Cortex of kidney (tissue), 1 donor: ENCODE data around the gene SRPK2.
"Not testable (repeated sequence)": the region's sequence is repeated elsewhere in the genome, so short reads cannot be mapped to it uniquely, and the experiment has no call there.

ENCODE experiments used
- DNase-seq: peaks from one replicate; lab custom pipeline; 2025; lab: John Stamatoyannopoulos, UW

Gene SRPK2

DNA sequence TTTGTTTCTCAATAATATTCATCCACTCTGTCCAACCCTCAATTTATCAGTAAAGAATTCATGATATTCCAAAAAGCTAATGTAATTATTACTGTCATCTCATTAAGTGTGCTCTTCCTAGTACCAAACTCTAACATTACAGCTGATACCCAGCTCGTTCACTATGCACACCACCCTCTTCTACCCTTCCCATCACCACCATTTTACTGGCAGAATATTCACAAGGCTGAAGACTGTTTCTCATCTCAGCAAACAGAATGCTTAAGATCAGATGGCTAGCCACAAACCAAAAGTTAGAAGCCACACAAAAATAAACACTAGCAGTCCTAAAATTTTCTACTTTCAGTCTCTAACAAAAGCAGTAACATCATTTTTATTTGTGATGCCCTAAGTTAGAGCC is 121.5 kb downstream of the SRPK2 start:
- no peak for DNase-seq

DNA sequence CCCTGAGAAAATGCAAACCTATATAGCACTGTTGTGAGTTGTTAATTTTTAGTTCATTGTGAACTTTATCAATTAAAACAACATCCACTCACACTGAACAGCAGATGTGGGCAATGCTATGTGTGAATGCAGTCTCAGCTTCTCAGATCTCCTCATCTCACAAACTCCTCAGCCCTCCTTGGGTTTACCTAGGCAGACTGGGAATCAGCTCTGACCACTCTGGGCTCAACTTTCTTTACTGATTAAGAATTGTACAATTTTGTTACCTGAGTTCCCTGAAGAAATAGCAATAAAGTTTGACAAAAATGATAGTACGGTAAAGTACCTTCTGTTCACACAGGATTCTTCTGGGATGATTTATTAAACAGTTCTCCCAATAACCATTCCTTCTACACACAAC is 124.0 kb downstream of the SRPK2 start:
- no peak for DNase-seq

DNA sequence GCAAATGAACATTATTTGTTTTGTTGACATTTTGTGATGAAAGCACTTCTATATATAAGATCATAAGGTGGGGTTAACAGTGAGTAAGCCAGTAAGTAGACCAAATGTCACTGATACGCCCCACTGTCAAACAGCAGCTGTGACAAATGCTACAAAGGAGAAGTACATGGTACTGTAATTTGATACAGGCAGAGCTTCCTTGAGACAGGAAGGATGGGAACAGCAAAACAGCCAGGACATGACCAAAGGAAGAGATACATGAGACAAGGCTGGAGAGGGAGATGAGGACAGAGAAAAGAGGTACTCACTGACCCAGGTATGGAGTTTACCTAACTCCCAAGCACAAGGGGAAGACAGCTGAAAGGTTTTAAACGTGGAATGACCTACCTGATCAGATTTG is 127.0 kb downstream of the SRPK2 start:
- DNase-seq: no peak

DNA sequence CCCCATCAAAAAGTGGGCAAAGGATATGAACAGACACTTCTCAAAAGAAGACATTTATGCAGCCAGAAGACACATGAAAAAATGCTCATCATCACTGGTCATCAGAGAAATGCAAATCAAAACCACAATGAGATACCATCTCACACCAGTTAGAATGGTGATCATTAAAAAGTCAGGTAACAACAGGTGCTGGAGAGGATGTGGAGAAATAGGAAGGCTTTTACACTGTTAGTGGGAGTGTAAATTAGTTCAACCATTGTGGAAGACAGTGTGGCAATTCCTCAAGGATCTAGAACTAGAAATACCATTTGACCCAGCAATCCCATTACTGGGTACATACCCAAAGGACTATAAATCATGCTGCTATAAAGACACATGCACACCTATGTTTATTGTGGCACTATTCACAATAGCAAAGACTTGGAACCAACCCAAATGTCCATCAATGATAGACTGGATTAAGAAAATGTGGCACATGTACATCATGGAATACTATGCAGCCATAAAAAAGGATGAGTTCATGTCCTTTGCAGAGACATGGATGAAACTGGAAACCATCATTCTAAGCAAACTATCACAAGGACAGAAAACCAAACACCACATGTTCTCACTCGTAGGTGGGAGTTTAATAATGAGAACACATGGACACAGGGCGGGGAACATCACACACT is 128.4 kb downstream of the SRPK2 start:
- not testable (repeated sequence) for DNase-seq

DNA sequence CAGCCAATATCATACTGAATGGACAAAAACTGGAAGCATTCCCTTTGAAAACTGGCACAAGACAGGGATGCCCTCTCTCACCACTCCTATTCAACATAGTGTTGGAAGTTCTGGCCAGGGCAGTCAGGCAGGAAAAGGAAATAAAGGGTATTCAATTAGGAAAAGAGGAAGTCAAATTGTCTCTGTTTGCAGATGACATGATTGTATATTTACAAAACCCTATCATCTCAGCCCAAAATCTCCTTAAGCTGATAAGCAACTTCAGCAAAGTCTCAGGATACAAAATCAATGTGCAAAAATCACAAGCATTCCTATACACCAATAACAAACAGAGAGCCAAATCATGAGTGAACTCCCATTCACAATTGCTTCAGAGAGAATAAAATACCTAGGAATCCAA is 129.8 kb downstream of the SRPK2 start:
- not testable (repeated sequence) for DNase-seq

DNA sequence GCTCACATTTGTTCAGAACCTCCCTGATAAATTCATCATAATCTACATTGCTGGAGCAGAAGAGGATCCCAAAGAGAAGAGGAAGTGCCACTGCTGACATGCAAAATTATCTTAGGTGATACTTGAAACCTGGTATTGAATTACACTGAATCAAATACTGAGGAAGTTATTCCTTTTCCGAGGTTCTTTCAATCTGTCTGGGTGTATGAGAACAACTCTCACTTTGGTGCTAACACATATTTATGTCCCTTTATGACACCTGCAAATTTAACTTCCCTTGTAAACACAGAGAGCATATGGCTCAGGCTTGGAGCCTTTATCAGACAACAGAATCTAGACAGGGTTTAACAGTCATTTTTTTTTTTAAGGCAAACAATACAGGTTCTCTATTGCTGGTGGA is 131.4 kb downstream of the SRPK2 start:
- DNase-seq: no peak

DNA sequence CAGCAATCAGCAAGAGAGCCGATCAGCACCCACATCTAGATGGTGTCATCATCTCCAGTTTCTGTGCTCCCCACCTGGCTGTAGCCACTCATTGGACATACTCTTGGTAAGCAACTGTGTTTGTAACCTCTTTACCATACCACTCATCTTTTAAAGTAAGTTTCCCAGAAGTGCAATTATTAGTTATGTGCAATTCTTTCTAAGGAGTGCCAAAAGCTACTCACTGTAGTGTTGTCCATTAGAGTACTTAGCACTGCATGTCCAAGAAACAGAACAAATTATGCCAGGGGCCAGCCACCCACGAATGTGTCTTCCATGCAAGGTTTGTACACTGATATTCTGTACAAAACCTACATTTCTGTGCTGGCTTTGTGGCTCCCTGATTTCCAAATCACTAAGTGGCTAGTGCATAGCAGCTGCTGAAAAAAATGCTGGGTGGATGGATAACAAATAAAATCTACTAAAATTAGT is 131.9 kb downstream of the SRPK2 start:
- DNase-seq: no peak

DNA sequence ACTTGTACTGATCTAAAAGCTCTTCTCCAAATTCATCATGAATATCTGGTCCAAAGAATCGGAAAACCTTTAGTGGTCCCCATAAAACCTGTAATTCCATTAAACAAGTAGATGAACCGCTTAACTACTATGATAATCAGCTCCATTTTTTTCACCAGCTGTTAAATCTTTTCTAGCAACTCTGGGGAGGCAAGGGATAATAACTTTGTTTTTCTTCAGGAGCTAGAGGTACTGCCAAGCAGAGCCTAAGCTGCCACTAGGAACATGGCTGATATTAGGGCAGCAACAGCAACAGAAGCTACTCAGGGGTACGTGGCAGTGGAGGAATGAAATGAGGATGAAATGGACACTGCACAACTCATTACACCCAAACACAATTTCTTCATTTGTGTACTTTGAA is 138.0 kb downstream of the SRPK2 start:
- DNase-seq: no peak

DNA sequence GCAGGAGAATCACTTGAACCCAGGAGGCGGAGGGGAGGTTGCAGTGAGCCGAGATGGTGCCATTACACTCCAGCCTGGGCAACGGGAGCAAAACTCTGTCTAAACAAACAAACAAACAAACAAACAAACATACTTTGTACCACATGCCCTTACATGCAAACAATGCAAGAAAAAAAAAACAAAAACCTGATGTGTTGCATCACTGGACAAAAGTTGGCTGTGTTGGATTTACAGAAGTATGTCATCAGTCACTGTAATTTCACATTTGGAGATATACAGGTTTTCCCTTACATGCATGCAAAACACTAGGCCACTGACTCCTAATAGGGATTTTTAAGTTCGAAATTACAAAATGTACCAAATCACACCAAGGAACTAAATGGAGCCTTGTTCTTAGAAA is 138.5 kb downstream of the SRPK2 start:
- no peak for DNase-seq

DNA sequence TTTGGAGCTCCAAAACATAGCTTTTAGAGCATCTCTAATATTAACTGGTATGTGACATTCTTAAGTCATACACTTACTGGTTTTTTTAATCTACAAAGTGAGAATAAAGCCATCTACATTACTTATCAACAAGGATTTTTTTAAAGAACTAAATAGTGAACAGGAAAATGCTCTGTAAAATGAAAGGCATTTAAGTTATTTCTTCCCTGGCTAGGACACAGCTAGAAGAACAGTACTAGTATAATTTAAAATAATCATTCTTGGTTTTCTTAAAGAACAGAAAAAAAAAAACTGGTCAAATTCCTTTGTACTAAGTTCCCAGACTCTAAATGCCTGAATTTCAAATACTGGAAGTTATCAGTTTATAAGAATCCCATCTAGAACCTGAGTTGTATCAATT is 139.5 kb downstream of the SRPK2 start:
- no peak for DNase-seq

DNA sequence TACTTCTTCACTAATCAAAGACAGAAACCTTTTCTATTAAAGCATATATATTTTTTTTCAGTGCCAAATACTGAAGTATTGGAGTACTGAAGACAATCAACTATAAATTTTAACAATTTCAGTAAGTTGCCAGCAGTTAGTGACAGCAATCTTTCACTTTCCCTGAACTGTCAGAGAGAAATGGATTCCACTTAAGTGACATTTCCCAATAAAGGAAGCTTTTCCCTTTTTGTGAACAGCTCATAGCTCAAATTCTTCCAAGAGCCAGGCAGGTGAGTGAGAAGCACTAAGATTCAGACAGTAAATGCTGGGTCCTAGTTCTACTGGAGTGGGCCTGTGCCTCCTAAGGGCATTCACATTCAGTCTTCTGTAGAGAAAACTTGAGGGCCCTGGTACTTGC is 142.0 kb downstream of the SRPK2 start:
- DNase-seq: no peak

DNA sequence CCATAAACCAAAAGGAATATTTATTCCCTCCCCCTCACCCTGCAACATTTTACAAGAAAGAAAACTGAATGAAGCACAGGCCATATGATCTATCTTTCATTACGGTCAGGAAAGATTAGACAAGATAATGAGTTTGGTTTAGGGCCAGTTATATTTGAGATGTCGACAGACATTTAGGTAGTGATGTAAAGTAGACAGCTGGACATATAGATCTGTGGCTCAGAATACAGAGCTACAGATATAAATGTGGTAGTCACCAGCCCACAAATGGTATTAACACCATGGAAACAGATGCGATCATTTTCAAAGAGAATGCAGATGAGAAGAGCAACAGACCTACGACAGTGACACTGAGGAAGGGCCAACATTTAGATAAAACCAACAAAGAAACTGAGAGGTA is 142.5 kb downstream of the SRPK2 start:
- DNase-seq: no peak

DNA sequence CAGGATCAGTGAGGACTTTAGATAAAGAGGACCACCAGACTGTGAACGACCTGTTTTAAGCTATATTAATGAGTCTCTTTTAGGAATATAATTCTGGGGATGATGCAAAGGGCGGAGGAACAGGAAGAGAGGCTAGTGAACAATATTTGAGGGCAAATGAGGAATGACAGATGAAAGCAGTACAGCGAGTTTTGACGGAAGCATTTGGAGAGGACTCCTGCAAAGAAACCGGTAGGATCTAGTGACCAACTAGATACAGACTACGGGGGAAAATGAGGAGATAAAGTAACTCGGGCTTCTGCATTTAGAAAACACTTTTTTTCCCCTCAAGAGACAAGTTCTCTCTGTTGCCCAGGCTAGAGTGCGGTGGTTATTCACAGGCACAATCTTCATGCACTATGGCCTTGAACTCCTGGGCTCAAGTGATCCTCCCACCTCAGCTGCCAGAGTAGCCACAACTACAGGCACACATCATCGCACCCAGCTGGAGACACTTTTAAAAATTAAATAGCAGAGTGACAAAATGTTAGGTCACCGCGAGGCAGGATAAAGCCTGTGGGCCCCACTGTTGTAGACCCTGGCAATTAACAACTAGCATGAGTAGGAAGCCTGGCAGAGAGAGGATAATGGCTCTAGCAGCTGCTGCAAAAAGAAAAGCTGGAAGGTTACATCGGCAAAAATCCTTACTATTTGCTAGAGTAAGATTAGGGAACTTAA is 143.2 kb downstream of the SRPK2 start:
- no peak for DNase-seq

DNA sequence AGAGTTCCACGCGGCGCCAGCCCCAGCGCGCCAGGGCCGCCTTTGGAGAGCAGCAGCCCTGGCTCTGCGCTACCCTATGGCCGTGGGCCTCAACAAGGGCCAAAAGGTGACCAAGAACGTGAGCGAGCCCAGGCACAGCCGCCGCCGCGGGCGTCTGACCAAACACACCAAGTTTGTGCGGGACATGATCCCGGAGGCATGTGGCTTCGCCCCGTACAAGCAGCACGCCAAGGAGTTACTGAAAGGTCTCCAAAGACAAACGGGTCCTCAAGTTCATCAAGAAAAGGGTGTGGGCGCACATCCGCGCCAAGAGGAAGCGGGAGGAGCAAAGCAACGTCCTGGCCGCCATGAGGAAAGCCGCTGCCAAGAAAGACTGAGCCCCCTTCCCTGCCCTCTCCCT is 144.1 kb downstream of the SRPK2 start:
- DNase-seq: no peak

DNA sequence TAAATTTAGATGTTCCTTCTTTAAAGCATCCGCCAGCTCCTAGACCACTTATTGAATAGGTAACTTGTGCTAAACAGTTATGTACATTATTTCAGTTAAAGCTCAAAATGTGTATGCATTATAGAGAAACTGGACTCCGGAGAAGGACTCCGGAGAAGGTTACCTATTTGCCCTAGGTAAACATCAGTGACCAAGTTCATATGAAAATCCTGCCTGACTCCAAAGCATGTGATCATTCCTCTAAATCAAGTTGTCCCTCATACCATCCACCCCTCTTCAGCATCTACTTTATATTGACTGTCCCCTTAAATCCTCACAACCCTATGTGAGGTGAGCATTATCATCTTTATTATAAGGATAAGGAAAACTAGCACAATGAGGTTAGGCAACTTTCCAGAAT is 147.5 kb downstream of the SRPK2 start:
- no peak for DNase-seq

DNA sequence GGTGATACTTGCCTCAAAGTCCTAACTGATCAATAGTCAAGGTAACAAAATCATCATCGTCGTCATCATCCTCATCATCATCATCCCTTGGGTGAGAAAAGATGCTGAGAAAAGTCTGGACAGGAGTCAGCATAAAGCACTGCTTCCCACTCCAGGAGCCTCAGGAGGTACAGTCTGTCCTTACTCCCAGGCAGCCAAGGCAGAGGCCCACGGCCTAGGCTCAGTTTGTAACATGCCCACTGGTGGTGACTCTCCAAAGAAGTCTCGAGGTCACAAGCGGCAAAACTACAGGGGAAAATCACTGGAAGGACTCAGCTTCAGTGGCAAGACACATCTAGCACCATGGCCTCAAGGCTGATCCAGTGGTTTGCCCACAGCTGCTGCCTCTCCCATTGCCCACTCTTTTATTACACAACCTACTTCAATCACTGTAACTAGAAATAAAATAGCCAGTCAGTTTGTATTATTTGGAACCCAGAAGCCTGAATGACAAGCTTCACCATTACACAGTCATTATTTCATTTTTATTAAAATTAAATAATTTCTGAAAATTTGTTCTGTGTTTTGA is 150.4 kb downstream of the SRPK2 start:
- no peak for DNase-seq

DNA sequence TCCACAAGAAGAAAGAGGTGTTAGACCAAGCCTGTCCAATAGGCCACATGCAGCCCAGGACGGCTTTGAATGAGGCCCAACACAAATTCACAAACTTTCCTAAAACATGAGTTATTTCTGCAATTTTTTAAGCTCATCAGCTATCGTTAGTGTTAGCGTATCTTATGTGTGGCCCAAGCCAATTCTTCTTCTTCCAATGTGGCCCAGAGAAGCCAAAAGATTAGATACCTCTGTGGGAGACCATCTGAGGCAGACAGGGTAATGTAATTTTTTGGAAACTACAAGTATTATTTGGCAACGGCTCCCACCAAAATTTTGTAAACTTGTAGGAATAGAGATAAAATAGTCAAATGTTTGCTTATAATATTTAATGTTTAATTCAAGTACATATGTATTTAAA is 153.8 kb downstream of the SRPK2 start:
- no peak for DNase-seq

DNA sequence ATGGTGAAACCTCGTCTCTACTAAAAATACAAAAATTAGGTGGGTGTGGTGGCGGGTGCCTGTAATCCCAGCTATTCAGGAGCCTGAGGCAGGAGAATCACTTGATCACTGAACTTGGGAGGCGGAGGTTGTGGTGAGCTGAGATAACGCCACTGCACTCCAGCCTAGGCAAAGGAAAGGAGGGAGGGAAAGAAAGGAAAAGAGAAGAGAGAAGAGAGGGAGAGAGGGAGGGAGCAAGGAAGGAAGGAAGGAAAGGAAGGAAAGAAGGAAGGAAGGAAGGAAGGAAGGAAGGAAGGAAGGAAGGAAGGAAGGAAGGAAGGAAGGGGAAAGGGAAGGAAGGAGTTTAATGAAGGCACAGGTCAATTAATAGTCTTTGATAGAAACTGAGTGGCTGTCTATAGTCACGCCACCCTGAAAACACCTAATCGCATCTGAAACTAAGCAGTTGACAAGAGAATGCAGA is 155.9 kb downstream of the SRPK2 start:
- DNase-seq: not testable (repeated sequence)

DNA sequence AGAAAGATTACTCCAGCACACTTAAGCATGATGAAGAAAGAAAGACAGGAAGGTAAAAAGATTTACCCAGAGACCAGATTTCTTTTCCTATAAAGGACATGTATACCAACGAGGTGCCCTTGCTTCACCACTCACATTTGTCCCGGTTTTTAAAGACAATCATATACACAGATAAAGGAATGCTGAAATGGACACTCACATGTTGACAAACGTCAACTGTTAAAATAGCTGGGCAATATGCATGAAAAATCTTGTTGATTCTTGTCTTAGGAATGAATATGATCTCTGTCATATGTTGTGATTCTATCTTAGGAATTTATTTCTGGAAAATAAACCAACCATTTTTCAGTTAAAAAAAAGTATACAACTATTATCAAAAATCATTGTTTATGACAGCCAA is 158.2 kb downstream of the SRPK2 start:
- DNase-seq: no peak

DNA sequence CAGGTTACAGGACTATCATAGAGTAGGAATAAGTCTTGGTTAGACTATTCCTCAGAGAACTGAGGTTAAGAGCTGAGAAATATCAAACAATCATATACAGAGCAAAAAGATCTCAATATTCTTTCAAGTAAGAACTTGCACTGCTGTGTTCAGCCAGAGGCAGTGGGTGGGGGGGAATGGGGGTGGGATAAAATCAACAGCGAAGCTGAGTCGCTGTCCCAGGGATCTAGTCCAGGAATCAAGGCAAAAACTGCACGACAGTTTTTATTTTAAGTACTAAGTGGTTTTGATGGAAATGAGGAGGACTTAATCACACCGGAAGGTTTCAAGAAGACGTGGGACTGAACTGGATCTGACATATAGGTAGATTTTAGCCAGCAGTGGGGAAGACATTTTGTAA is 159.1 kb downstream of the SRPK2 start:
- DNase-seq: no peak

DNA sequence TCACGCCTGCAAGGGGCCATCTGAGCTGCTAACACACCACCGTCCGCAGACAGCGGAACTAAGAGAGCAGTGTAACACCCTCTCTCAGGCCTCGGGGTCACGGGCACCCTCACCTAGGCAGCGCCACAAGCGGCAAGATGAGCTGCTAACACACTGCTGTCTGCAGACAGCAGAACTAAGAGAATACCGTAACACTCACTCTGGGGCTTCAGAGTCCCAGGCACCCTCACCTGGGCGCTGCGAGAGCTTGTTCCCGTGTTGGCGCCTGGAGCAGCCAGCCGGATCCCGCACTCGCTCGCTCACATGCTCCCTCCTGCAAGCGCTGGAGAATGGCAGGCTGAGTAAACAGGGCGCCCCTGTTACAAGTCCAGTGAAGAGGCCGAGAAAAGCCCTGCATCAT is 160.2 kb downstream of the SRPK2 start:
- no peak for DNase-seq

DNA sequence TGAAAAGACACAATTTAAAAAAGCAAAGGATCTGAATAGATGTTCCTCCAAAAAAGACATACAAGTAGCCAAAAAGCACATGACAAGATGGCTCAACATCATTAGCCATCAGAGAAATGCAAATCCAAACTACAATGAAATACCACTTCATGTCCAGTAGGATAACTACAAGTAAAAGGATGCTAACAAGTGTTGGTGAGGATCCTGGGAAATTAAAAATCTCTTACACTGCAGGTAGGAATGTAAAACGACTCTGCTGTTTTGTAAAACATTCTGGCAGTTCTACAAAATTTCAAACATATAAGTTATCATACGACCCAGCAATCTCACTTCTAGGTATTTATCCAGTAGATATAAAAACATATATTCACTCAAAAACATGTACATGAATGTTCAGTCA is 161.3 kb downstream of the SRPK2 start:
- no peak for DNase-seq

DNA sequence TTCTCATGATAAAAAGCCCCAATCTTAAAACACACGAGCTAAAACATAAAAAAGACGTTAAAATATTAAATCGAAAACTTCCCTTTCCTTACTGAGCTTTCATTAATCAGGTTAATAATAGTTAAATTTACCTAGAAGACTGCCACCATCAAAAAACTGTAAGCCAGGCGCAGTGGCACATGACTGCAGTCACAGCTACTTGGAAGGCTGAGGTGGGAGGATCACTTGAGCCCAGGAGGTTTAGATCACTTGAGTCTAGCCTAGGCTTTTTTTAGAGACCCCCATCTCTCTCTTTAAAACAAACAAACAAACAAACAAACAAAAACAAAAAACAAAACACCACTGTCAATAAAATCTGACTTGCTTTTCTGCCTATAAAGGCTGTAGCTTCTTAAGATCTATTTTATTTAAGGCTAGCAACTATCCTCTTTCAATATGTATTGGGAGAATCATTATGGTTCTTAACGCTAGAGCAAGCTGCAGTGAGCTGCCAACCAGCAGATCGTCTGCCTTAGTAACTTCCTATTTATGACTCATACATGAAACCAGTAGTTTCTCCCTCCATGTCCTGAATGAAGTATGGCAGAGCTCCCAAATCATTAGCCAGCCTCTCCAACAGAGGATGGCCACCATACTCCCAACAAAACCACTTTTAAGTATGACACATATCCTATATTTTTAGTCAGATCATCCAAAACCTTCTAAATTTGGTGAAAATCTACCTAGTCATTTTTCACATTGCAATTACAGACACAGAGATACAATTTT is 163.7 kb downstream of the SRPK2 start:
- DNase-seq: no peak
